Adipocyte (in vitro differentiated cells): ENCODE measurements around the gene CAPN12.

ENCODE experiments used
- DNase-seq: peaks from one replicate; pipeline ENCODE4 v3.0.0-alpha.2; 2015; ENCODE audit warnings: low read depth
- H3K27me3 ChIP-seq: replicated peaks from 2 replicates; pipeline ENCODE4 v1.7.0; 2013; ENCODE audit warnings: mild to moderate bottlenecking, low read length, moderate library complexity; ENCODE audit not compliant: control insufficient read depth, insufficient read depth
- H3K36me3 ChIP-seq: 2 replicates; pipeline ENCODE4 v1.7.0; 2013; ENCODE audit warnings: low read length, mild to moderate bottlenecking, moderate library complexity; ENCODE audit not compliant: control insufficient read depth, insufficient read depth, severe bottlenecking
- H3K4me1 ChIP-seq: 2 replicates; pipeline ENCODE4 v1.7.0; 2013; ENCODE audit warnings: mild to moderate bottlenecking, low read length, moderate library complexity; ENCODE audit not compliant: control insufficient read depth, insufficient read depth
- H3K4me3 ChIP-seq: 2 replicates; pipeline ENCODE4 v1.7.0; 2013; ENCODE audit warnings: mild to moderate bottlenecking, low read length, moderate library complexity
- H3K9ac ChIP-seq: 2 replicates; pipeline ENCODE4 v1.7.0; 2013; ENCODE audit warnings: mild to moderate bottlenecking, low read length, moderate library complexity
- H3K9me3 ChIP-seq: 2 replicates; pipeline ENCODE4 v1.7.0; 2013; ENCODE audit warnings: mild to moderate bottlenecking, low read length, moderate library complexity; ENCODE audit not compliant: control insufficient read depth

The CAPN12 gene

DNA sequence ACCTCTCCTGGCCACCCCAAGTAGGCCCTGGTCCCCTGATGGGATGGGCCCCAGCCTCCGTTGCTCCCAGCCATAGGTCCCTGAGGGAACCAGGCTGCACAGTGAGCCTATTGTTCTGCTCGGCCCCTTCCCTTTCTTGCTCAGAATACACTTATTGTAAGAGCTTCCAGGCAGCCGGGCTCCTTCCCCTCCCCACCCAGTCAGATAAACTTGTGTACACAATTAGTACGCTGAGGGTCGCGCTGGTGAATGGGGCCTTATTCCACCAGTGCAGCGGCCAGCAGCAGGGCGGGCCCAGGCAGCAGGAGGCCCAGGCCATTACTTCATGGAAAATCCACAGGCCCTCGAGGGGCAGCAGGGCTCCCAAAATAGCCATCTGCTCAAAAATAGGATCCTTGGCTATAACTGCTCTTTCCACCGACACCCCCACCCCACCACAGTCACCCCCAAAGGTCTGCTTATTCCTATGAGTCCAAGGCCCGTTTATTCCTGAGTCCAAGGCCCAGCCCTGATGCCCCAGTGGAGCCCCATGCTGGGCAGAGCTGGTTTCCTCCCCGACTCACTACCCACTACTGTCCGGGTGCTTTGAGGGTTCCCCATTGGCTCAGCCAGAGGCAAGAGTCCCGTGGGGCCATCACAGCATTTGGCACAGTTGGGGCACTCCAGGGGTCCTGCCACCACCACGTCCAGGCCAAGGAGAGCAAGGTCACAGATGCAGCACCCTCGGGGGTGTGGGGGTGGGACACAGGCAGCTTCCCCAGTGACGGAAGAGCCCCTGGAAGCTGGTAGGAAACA is 22.1 kb downstream of the CAPN12 start:
- peaks cover 95% of the 10 kb centered on the region for H3K36me3 ChIP-seq
- no peak for DNase-seq

DNA sequence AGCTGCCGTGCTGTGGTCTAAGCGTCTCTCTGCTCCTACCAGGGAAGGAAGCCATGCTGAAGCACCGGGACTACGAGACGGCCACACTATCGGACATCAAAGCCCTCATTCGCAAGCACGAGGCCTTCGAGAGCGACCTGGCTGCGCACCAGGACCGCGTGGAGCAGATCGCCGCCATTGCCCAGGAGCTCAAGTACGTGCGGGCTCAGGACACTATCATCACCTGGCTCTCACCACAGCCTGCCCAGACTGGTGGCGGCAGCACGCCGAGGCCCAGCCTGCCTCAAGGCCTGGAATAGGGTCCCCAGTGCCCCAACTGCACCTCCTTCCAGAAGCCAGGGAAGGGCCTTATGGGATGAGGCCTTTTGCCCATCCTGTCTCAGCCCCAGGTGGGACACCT is 22.8 kb downstream of the CAPN12 start:
- Histone ChIP-seq H3K4me3 (no peak overlapping the region), H3K9me3 (no peaks in the 10 kb centered on the region), H3K36me3 (peaks cover 95% of the 10 kb centered on the region), H3K27me3 (no peaks in the 10 kb centered on the region), H3K4me1 (peaks cover 6% of the 10 kb centered on the region), H3K9ac (no peak overlapping the region)
- DNase-seq = no peak

More for the DNA sequence above, 22.1 kb downstream of the CAPN12 start:
- H3K9ac ChIP-seq = no peak overlapping the region
- no peak overlapping the region for H3K4me3 ChIP-seq
- H3K9me3 ChIP-seq = no peaks in the 10 kb centered on the region
- H3K4me1 ChIP-seq = peaks cover 6% of the 10 kb centered on the region
- no peaks in the 10 kb centered on the region for H3K27me3 ChIP-seq

DNA sequence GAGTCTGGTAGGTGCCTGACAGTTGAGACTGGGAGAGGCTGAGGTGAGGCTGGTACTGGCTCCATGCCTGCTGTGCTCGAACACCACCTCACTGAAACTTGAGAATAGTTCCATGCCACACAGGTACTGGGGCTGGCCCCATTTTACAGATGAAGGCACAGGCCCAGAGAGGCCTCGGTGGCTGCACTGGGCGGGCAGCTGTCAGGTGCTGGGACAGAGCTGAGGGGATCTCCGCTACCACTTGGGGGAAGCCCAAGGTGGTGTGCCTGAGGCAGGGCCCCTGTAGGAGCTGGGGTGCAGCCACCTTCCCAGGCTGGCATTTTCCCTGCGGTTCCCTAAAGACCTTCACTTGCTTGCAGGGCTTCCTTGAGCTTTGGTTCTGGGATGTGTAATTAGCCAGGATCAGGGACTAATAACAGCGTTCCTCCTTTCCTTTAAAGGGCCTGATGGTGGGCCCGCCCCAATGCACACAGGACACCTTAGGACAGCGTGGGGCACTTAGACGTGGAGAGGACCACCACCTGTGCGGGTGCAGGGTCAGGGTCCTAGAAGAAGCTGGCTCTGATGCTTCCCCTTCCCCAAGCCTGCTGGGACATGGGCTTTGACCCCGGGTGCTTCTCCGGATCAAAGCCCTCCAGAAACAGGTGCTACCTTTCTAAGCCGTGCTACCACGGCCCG is 23.6 kb downstream of the CAPN12 start:
- no peak for DNase-seq
- H3K27me3 ChIP-seq = no peaks in the 10 kb centered on the region
- no peak overlapping the region for H3K9ac ChIP-seq
- peaks cover 94% of the 10 kb centered on the region for H3K36me3 ChIP-seq
- H3K9me3 ChIP-seq = no peaks in the 10 kb centered on the region
- H3K4me3 ChIP-seq = no peak overlapping the region
- peaks cover 6% of the 10 kb centered on the region for H3K4me1 ChIP-seq

DNA sequence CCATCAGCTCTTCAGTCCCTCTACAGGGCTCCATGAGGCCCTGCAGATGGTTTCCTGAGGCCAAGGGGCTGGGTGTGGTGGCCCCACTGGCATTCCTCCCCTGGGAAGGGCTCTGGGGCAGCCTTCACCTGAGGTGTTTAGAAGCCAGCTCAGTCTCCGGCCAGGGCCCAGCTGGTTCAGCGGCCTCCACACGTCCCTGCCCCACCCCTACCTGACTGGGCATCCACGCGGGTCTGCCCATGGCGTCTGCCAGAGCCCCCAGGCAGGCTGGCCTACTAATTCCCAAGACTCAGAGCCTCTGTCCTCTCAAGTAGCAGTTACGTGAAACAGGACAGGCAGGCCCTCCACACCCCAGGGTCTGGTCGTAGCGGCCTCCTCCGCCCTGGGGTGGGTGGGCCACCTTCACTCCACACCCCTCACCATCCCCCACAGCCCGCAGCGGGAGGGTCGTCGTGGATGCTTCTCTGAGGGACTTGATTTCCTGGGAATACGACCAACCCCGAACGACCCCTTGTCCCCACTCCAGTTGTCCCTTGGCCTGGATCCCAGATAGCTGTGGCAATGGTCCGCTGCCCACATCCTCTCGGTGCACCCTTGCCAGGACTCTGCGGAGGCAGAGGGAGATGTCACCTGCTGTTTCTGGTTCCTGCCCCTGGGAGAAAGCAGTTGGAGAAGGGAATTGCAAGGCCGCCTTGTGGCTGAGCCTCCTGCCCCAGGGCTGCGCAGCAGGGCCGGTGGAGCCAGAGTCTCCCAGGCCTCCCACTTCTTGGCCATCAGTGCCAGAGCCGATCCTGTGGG is 24.3 kb downstream of the CAPN12 start:
- no peak overlapping the region for H3K9ac ChIP-seq
- no peaks in the 10 kb centered on the region for H3K9me3 ChIP-seq
- peaks cover 6% of the 10 kb centered on the region for H3K4me1 ChIP-seq
- no peak overlapping the region for H3K4me3 ChIP-seq
- no peak for DNase-seq
- peaks cover 91% of the 10 kb centered on the region for H3K36me3 ChIP-seq
- H3K27me3 ChIP-seq = no peaks in the 10 kb centered on the region

DNA sequence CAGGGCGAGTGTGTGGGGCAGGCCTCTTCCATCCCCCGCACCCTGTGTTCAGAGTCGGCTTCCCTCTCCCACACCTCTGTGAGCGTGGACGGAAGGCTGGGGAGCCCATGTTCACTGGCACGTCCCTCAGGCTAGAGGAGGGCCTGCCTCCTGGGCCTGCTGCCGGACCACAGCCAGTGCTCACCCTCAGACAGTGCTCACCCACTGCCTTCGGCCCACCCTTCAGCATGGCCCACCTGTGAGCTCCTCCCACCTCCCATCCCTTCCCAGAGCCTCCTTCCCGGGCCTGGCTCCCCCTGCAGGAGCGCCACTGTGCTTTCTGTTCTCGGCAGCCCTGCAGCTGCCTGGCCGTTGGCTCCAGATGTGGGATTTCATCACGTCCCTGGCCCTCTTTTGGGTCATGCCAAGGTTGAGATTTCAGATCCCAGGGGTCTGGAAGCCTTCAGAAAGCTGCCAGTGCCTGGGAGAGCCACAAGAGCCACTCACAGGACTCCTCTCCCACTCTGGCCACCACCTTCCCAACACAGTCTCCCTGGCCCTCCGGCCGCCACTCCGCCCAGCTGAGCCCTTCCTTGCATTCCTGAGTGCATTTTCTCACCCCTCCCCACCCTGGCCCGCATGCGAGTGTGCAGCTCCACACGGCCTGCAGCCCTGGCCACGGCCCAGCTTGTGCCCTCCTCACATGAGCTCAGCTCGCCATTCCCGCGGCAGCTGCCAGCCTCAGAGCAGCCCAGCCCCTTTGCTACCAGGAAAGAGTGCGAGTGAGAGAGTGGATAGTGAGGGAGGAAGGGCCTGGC is 25.3 kb downstream of the CAPN12 start:
- Histone ChIP-seq H3K27me3 (no peaks in the 10 kb centered on the region), H3K9me3 (no peaks in the 10 kb centered on the region), H3K36me3 (peaks cover 91% of the 10 kb centered on the region), H3K9ac (no peak overlapping the region), H3K4me3 (no peak overlapping the region), H3K4me1 (peaks cover 6% of the 10 kb centered on the region)
- peak; percentile 56 for DNase-seq

DNA sequence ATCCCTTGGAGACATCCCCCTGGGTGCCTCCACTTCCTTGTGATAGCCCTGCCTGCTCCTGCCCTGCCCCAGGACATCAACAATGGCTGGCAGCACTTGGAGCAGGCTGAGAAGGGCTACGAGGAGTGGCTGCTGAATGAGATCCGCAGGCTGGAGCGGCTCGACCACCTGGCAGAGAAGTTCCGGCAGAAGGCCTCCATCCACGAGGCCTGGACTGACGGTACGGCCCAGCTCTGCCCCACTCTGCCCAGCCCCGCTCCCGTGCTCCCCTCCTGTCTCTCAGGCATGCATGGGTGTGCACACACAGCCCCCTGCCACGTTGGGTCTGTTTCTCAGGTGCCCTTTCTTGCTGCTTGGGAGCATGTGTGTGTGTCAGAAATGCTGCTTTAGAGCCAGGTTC is 26.4 kb downstream of the CAPN12 start:
- H3K4me3 ChIP-seq = no peak overlapping the region
- no peak for DNase-seq
- H3K9me3 ChIP-seq = no peaks in the 10 kb centered on the region
- no peak overlapping the region for H3K9ac ChIP-seq
- peaks cover 85% of the 10 kb centered on the region for H3K36me3 ChIP-seq
- H3K27me3 ChIP-seq = no peaks in the 10 kb centered on the region
- H3K4me1 ChIP-seq = peaks cover 15% of the 10 kb centered on the region

DNA sequence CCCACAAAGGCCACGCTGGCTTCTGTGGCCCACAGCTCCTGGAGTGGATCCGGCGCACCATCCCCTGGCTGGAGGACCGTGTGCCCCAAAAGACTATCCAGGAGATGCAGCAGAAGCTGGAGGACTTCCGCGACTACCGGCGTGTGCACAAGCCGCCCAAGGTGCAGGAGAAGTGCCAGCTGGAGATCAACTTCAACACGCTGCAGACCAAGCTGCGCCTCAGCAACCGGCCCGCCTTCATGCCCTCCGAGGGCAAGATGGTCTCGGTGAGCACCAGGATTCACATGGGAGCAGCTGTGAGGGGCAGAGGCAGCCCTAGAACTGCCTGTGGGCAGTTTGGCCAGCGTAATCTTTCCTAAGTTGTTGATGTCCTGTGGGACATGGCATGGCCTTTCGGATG is 27.2 kb downstream of the CAPN12 start:
- H3K4me1 ChIP-seq = peaks cover 23% of the 10 kb centered on the region
- no peak overlapping the region for H3K4me3 ChIP-seq
- H3K9me3 ChIP-seq = no peaks in the 10 kb centered on the region
- no peak for DNase-seq
- H3K27me3 ChIP-seq = no peaks in the 10 kb centered on the region
- H3K36me3 ChIP-seq = peaks cover 82% of the 10 kb centered on the region
- H3K9ac ChIP-seq = no peak overlapping the region

DNA sequence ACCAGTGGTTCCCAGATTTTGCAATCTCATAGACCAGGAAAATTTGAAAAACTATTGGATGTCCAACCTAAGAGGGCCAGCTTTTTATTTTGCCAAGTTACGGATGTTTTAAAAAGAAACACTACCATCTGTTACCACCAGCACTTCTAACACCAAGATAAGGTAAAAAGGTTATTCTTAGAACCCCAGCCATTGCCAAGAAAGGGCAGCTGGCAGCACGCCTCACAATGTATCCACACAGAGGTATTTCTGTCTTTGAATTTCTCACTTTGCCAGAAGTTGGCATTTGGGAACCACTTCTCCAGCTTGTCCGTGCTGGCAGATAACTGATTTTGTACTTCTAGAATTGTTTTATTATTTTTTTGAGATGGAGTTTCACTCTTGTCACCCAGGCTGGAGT is 28.7 kb downstream of the CAPN12 start:
- no peak for DNase-seq
- Histone ChIP-seq H3K9ac (no peak overlapping the region), H3K4me1 (peaks cover 34% of the 10 kb centered on the region), H3K9me3 (no peaks in the 10 kb centered on the region), H3K27me3 (no peaks in the 10 kb centered on the region), H3K4me3 (no peak overlapping the region), H3K36me3 (peaks cover 82% of the 10 kb centered on the region)

DNA sequence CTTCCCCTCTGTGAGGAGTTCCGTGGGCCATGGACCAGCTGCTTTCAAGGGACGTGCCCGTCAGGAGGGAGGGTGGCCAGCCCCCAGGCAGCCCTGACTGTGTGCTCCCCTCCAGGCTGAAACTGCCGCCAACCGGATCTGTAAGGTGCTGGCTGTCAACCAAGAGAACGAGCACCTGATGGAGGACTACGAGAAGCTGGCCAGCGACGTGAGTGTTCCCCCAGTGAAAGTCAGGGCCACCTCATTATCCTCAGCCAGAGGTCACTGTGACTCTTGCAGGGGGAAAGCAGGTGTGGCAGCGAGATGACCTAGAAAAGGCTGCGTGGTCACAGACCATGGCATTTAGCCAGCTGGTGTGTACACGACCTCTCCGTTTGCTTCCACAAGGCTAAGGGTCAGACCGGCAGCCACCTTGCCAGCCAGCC is 29.9 kb downstream of the CAPN12 start:
- Histone ChIP-seq H3K9ac (no peak overlapping the region), H3K36me3 (peaks cover 84% of the 10 kb centered on the region), H3K4me1 (peaks cover 32% of the 10 kb centered on the region), H3K4me3 (no peak overlapping the region), H3K27me3 (no peaks in the 10 kb centered on the region), H3K9me3 (no peaks in the 10 kb centered on the region)
- DNase-seq = no peak

DNA sequence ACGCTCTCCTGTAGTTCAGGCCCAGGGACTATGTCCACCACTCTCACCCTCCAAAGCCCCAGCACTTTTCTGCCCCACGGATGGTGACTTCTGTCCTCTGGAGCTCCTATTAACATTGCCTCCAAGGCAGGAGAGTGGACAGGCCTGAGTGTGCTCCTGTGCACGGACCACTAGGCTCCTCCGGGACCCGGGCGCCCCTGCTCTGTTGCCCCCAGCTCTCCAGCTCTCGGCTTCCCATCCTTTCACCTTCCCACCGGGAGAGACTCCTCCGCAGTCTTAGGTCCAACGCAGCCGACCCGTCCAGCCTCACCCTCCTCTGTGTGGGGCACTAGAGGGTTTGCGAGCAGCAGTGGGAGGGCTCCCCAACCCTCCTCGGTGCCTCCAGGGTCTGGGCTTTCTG is 30.4 kb downstream of the CAPN12 start:
- H3K27me3 ChIP-seq = no peaks in the 10 kb centered on the region
- DNase-seq = no peak
- H3K9me3 ChIP-seq = no peaks in the 10 kb centered on the region
- peaks cover 28% of the 10 kb centered on the region for H3K4me1 ChIP-seq
- H3K36me3 ChIP-seq = peaks cover 85% of the 10 kb centered on the region
- no peak overlapping the region for H3K4me3 ChIP-seq
- no peak overlapping the region for H3K9ac ChIP-seq
